WTC11 (cell line): ENCODE data around the gene MRPS34. TPM values are rescaled to one million over a fixed set of nuclear protein-coding genes. Genes with fewer than 3 reads are reported as not detected.

Source experiments
- ATAC-seq: fragments of 200-7000 bp; cut with Tn5 transposase; 2 replicates; pipeline ENCODE4 v1.10.0; 2021; ENCODE audit warnings: mild to moderate bottlenecking, moderate library complexity
- CTCF ChIA-PET: fragments of 300-600 bp; sonication (Branson Sonifier 250); formaldehyde crosslinking; loops from one replicate; lab custom pipeline; 2021; ENCODE audit warnings: antibody characterized with exemption; lab: Charles Lee
- POLR2A ChIA-PET: fragments of 350-600 bp; sonication (Branson Sonifier 250); formaldehyde crosslinking; loops from one replicate; lab custom pipeline; 2021; ENCODE audit warnings: antibody characterized with exemption; lab: Charles Lee
- DNase-seq: peaks from one replicate; pipeline ENCODE4 v3.0.0; 2021; ENCODE audit warnings: low spot score
- H3K27ac Mint-ChIP-seq: 2 replicates; pipeline ENCODE4 v1.8.0; 2021; ENCODE audit warnings: mixed read lengths
- H3K27me3 Mint-ChIP-seq: 2 replicates; pipeline ENCODE4 v1.8.0; 2021; ENCODE audit warnings: low read depth, mild to moderate bottlenecking, moderate library complexity, mixed read lengths
- H3K36me3 Mint-ChIP-seq: 2 replicates; pipeline ENCODE4 v1.8.0; 2021; ENCODE audit warnings: mixed read lengths
- H3K4me1 Mint-ChIP-seq: 2 replicates; pipeline ENCODE4 v1.8.0; 2022; ENCODE audit warnings: mixed read lengths
- H3K4me3 Mint-ChIP-seq: 2 replicates; pipeline ENCODE4 v1.8.0; 2021; ENCODE audit warnings: mild to moderate bottlenecking, moderate library complexity, mixed read lengths
- H3K9me3 Mint-ChIP-seq: 2 replicates; pipeline ENCODE4 v1.8.0; 2021; ENCODE audit warnings: mixed read lengths
- CBFB ChIP-seq: sonication (generic); formaldehyde crosslinking; IDR thresholded peaks from 2 replicates; pipeline ENCODE4 v1.8.1; 2022; ENCODE audit warnings: mild to moderate bottlenecking, low read depth, missing genetic modification reagents
- E2F5 ChIP-seq: sonication (generic); formaldehyde crosslinking; IDR thresholded peaks from 2 replicates; pipeline ENCODE4 v1.8.1; 2022; ENCODE audit warnings: mild to moderate bottlenecking, moderate library complexity, missing genetic modification reagents
- ELF4 ChIP-seq: sonication (generic); formaldehyde crosslinking; IDR thresholded peaks from 2 replicates; pipeline ENCODE4 v1.8.1; 2022; ENCODE audit warnings: low read depth, mild to moderate bottlenecking, moderate library complexity, missing genetic modification reagents
- ESRRA ChIP-seq: sonication (generic); formaldehyde crosslinking; IDR thresholded peaks from 2 replicates; pipeline ENCODE4 v1.8.1; 2022; ENCODE audit warnings: mild to moderate bottlenecking, missing genetic modification reagents, borderline replicate concordance
- FOXK1 ChIP-seq: sonication (generic); formaldehyde crosslinking; IDR thresholded peaks from 2 replicates; pipeline ENCODE4 v1.8.0; 2022; ENCODE audit warnings: mild to moderate bottlenecking, moderate library complexity, missing genetic modification reagents
- GRHL2 ChIP-seq: fragments of 250-450 bp; sonication (Bioruptor Pico); IDR thresholded peaks from 2 replicates; pipeline ENCODE4 v1.8.0; 2022; ENCODE audit warnings: mild to moderate bottlenecking, moderate library complexity; ENCODE audit not compliant: insufficient replicate concordance, severe bottlenecking
- IRF1 ChIP-seq: sonication (generic); formaldehyde crosslinking; IDR thresholded peaks from 2 replicates; pipeline ENCODE4 v1.8.0; 2023; ENCODE audit warnings: missing genetic modification reagents
- IRF2 ChIP-seq: sonication (generic); formaldehyde crosslinking; IDR thresholded peaks from 2 replicates; pipeline ENCODE4 v1.8.0; 2022; ENCODE audit warnings: low read depth, missing genetic modification reagents, borderline replicate concordance
- MXD4 ChIP-seq: fragments of 250-450 bp; sonication (Bioruptor Pico); IDR thresholded peaks from 2 replicates; pipeline ENCODE4 v1.8.0; 2021; ENCODE audit warnings: mild to moderate bottlenecking, moderate library complexity, borderline replicate concordance
- NFYB ChIP-seq: sonication (generic); formaldehyde crosslinking; conservative IDR thresholded peaks from 2 replicates; pipeline ENCODE4 v1.8.0; 2022; ENCODE audit warnings: low read depth, missing genetic modification reagents
- NR1H2 ChIP-seq: sonication (generic); formaldehyde crosslinking; IDR thresholded peaks from 2 replicates; pipeline ENCODE4 v1.9.0; 2021; ENCODE audit warnings: mild to moderate bottlenecking, moderate library complexity, missing genetic modification reagents
- SMAD3 ChIP-seq: sonication (generic); formaldehyde crosslinking; IDR thresholded peaks from 2 replicates; pipeline ENCODE4 v1.8.0; 2022; ENCODE audit warnings: missing genetic modification reagents, mild to moderate bottlenecking, borderline replicate concordance
- SOX15 ChIP-seq: fragments of 250-450 bp; sonication (Bioruptor Pico); IDR thresholded peaks from 2 replicates; pipeline ENCODE4 v1.9.0; 2021; ENCODE audit warnings: mild to moderate bottlenecking
- TEAD1 ChIP-seq: sonication (generic); formaldehyde crosslinking; IDR thresholded peaks from 2 replicates; pipeline ENCODE4 v1.8.0; 2022; ENCODE audit warnings: mild to moderate bottlenecking, missing genetic modification reagents
- TEAD4 ChIP-seq: sonication (generic); formaldehyde crosslinking; IDR thresholded peaks from 2 replicates; pipeline ENCODE4 v1.8.0; 2022; ENCODE audit warnings: mild to moderate bottlenecking, missing genetic modification reagents
- TP53 ChIP-seq: sonication (generic); formaldehyde crosslinking; IDR thresholded peaks from 2 replicates; pipeline ENCODE4 v1.8.1; 2023; ENCODE audit warnings: mild to moderate bottlenecking, missing genetic modification reagents
- ZNF121 ChIP-seq: sonication (generic); formaldehyde crosslinking; IDR thresholded peaks from 2 replicates; pipeline ENCODE4 v1.8.0; 2023; ENCODE audit warnings: missing genetic modification reagents
- ZNF219 ChIP-seq: sonication (generic); formaldehyde crosslinking; IDR thresholded peaks from 2 replicates; pipeline ENCODE4 v1.8.0; 2023; ENCODE audit warnings: missing genetic modification reagents, mild to moderate bottlenecking, borderline replicate concordance
- ZNF232 ChIP-seq: sonication (generic); formaldehyde crosslinking; IDR thresholded peaks from 2 replicates; pipeline ENCODE4 v1.8.0; 2022; ENCODE audit warnings: mild to moderate bottlenecking, missing genetic modification reagents
- total RNA-seq: library from RNA; stranded (reverse); gene quantifications from 3 replicates; pipeline ENCODE4 v1.2.3, GENCODE V29; 2021
- TF ChIP-seq, protein P1 (sequence below): sonication (generic); formaldehyde crosslinking; IDR thresholded peaks from 2 replicates; pipeline ENCODE4 v1.8.1; 2022; ENCODE audit warnings: mild to moderate bottlenecking, missing genetic modification reagents, moderate library complexity, borderline replicate concordance
- TF ChIP-seq, protein P2 (sequence below): sonication (generic); formaldehyde crosslinking; IDR thresholded peaks from 2 replicates; pipeline ENCODE4 v1.8.1; 2023; ENCODE audit warnings: mild to moderate bottlenecking, missing genetic modification reagents
- TF ChIP-seq, protein P3 (sequence below): sonication (generic); formaldehyde crosslinking; IDR thresholded peaks from 2 replicates; pipeline ENCODE4 v1.8.0; 2022; ENCODE audit warnings: mild to moderate bottlenecking, missing genetic modification reagents
- TF ChIP-seq, protein P4 (sequence below): fragments of 250-450 bp; sonication (Bioruptor Pico); IDR thresholded peaks from 2 replicates; pipeline ENCODE4 v1.9.0; 2021; ENCODE audit warnings: mild to moderate bottlenecking, borderline replicate concordance

The MRPS34 gene
- total RNA-seq, 1 experiment from 2014 or later, result 258 TPM

DNA sequence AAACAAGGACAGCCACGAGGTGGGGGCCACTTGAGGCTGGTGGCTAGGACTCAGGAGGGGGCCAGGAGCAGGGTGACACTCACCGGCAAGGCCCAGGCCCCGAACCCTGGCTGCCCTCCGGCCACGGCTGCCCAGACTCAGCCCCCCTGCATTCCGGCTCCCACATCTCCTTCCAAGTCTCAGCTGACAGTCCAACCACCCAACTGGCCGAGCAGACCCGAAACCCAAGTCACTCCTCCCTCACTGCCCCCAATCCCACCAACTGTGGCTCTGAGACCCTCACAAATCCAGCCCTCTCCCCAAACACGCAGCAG lies 44.3 kb upstream of the MRPS34 start:
- CTCF ChIA-PET, result no interaction called here
- ATAC-seq (no peak), DNase-seq (no peak)
- Mint-ChIP-seq H3K4me3 (no peak overlapping the region), H3K27me3 (no peaks in the 10 kb centered on the region), H3K27ac (no peak overlapping the region), H3K9me3 (no peaks in the 10 kb centered on the region), H3K4me1 (no peaks in the 10 kb centered on the region), H3K36me3 (peaks cover 6% of the 10 kb centered on the region)
- TF ChIP-seq TEAD1 (CRISPR knock-in tag) (no peak), SOX15 (CRISPR knock-in tag) (no peak), ZNF121 (CRISPR knock-in tag) (no peak), TEAD4 (CRISPR knock-in tag) (no peak), GRHL2 (CRISPR knock-in tag) (no peak), FOXK1 (no peak), E2F5 (CRISPR knock-in tag) (no peak), ESRRA (no peak)
- TF ChIP-seq, protein P1, sequence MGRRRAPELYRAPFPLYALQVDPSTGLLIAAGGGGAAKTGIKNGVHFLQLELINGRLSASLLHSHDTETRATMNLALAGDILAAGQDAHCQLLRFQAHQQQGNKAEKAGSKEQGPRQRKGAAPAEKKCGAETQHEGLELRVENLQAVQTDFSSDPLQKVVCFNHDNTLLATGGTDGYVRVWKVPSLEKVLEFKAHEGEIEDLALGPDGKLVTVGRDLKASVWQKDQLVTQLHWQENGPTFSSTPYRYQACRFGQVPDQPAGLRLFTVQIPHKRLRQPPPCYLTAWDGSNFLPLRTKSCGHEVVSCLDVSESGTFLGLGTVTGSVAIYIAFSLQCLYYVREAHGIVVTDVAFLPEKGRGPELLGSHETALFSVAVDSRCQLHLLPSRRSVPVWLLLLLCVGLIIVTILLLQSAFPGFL (CRISPR knock-in tag), result no peak
- TF ChIP-seq, protein P2, sequence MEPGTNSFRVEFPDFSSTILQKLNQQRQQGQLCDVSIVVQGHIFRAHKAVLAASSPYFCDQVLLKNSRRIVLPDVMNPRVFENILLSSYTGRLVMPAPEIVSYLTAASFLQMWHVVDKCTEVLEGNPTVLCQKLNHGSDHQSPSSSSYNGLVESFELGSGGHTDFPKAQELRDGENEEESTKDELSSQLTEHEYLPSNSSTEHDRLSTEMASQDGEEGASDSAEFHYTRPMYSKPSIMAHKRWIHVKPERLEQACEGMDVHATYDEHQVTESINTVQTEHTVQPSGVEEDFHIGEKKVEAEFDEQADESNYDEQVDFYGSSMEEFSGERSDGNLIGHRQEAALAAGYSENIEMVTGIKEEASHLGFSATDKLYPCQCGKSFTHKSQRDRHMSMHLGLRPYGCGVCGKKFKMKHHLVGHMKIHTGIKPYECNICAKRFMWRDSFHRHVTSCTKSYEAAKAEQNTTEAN (CRISPR knock-in tag), result no peak
- POLR2A ChIA-PET, result no interaction called here

GRCh38 chr16:1816396-1817275 lies 43.7 kb upstream of the MRPS34 start:
- ChIA-PET CTCF (no interaction called here), POLR2A (no interaction called here)
- TF ChIP-seq CBFB (CRISPR knock-in tag) (no peak), NR1H2 (CRISPR knock-in tag) (no peak), TP53 (no peak), NFYB (no peak), IRF2 (CRISPR knock-in tag) (no peak), E2F5 (CRISPR knock-in tag) (no peak), ZNF219 (CRISPR knock-in tag) (no peak), SMAD3 (CRISPR knock-in tag) (no peak), MXD4 (CRISPR knock-in tag) (no peak), ZNF232 (no peak), ELF4 (no peak), IRF1 (CRISPR knock-in tag) (no peak)
- TF ChIP-seq, protein P3, sequence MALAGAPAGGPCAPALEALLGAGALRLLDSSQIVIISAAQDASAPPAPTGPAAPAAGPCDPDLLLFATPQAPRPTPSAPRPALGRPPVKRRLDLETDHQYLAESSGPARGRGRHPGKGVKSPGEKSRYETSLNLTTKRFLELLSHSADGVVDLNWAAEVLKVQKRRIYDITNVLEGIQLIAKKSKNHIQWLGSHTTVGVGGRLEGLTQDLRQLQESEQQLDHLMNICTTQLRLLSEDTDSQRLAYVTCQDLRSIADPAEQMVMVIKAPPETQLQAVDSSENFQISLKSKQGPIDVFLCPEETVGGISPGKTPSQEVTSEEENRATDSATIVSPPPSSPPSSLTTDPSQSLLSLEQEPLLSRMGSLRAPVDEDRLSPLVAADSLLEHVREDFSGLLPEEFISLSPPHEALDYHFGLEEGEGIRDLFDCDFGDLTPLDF, result no peak
- TF ChIP-seq, protein P4, sequence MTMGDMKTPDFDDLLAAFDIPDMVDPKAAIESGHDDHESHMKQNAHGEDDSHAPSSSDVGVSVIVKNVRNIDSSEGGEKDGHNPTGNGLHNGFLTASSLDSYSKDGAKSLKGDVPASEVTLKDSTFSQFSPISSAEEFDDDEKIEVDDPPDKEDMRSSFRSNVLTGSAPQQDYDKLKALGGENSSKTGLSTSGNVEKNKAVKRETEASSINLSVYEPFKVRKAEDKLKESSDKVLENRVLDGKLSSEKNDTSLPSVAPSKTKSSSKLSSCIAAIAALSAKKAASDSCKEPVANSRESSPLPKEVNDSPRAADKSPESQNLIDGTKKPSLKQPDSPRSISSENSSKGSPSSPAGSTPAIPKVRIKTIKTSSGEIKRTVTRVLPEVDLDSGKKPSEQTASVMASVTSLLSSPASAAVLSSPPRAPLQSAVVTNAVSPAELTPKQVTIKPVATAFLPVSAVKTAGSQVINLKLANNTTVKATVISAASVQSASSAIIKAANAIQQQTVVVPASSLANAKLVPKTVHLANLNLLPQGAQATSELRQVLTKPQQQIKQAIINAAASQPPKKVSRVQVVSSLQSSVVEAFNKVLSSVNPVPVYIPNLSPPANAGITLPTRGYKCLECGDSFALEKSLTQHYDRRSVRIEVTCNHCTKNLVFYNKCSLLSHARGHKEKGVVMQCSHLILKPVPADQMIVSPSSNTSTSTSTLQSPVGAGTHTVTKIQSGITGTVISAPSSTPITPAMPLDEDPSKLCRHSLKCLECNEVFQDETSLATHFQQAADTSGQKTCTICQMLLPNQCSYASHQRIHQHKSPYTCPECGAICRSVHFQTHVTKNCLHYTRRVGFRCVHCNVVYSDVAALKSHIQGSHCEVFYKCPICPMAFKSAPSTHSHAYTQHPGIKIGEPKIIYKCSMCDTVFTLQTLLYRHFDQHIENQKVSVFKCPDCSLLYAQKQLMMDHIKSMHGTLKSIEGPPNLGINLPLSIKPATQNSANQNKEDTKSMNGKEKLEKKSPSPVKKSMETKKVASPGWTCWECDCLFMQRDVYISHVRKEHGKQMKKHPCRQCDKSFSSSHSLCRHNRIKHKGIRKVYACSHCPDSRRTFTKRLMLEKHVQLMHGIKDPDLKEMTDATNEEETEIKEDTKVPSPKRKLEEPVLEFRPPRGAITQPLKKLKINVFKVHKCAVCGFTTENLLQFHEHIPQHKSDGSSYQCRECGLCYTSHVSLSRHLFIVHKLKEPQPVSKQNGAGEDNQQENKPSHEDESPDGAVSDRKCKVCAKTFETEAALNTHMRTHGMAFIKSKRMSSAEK (CRISPR knock-in tag), result no peak
- ATAC-seq (no peak), DNase-seq (no peak)
- Mint-ChIP-seq H3K4me3 (no peak overlapping the region), H3K9me3 (no peaks in the 10 kb centered on the region), H3K36me3 (peaks cover 6% of the 10 kb centered on the region), H3K4me1 (no peaks in the 10 kb centered on the region), H3K27me3 (no peaks in the 10 kb centered on the region), H3K27ac (no peak overlapping the region)
